RWPE2 (cell line): Measurements from ENCODE around the gene TWNK.

Experiments
- ATAC-seq: fragments of 200-7000 bp; cut with Tn5 transposase; 3 replicates; pipeline ENCODE4 v1.9.1; 2021; ENCODE audit warnings: low read depth
- DNase-seq: peaks from one replicate; pipeline ENCODE4 v3.0.0-alpha.2; 2020; ENCODE audit warnings: low spot score
- H3K27ac ChIP-seq: fragments of 450-650 bp; 2 replicates; pipeline ENCODE4 v1.5.1; 2017; ENCODE audit warnings: mild to moderate bottlenecking; ENCODE audit not compliant: poor library complexity, severe bottlenecking
- H3K27me3 ChIP-seq: fragments of 250-450 bp; sonication (Bioruptor Pico); 2 replicates; pipeline ENCODE4 v1.5.1; 2021; ENCODE audit warnings: mild to moderate bottlenecking, moderate library complexity; ENCODE audit not compliant: insufficient read depth, poor library complexity, severe bottlenecking
- H3K36me3 ChIP-seq: fragments of 250-450 bp; sonication (Bioruptor Pico); 2 replicates; pipeline ENCODE4 v1.5.1; 2020; ENCODE audit warnings: low read depth, mild to moderate bottlenecking, moderate library complexity
- H3K4me1 ChIP-seq: fragments of 250-450 bp; sonication (Bioruptor Pico); 2 replicates; pipeline ENCODE4 v1.5.1; 2021; ENCODE audit warnings: mild to moderate bottlenecking, moderate library complexity; ENCODE audit not compliant: insufficient read depth, poor library complexity, severe bottlenecking
- H3K4me3 ChIP-seq: fragments of 250-450 bp; sonication (Bioruptor Pico); 2 replicates; pipeline ENCODE4 v1.5.1; 2021; ENCODE audit warnings: mild to moderate bottlenecking, moderate library complexity; ENCODE audit not compliant: severe bottlenecking
- H3K9me3 ChIP-seq: fragments of 250-450 bp; sonication (Bioruptor Pico); 2 replicates; pipeline ENCODE4 v1.5.1; 2021; ENCODE audit warnings: mild to moderate bottlenecking, moderate library complexity; ENCODE audit not compliant: severe bottlenecking
- CTCF ChIP-seq: fragments of 450-650 bp; IDR thresholded peaks from one replicate; pipeline ENCODE4 v1.5.1; 2017; ENCODE audit warnings: mild to moderate bottlenecking, moderate library complexity; ENCODE audit not compliant: poor library complexity, severe bottlenecking

TWNK gene

GRCh38 chr10:100966887-100967286 lies 20.5 kb upstream of the TWNK start:
- no peak for ATAC-seq
- Histone ChIP-seq H3K27ac (no peak overlapping the region), H3K9me3 (no peaks in the 10 kb centered on the region), H3K27me3 (no peaks in the 10 kb centered on the region), H3K4me1 (peaks cover 3% of the 10 kb centered on the region), H3K4me3 (no peak overlapping the region), H3K36me3 (peaks cover 24% of the 10 kb centered on the region)
- no peak for TF ChIP-seq CTCF
- no peak for DNase-seq

DNA sequence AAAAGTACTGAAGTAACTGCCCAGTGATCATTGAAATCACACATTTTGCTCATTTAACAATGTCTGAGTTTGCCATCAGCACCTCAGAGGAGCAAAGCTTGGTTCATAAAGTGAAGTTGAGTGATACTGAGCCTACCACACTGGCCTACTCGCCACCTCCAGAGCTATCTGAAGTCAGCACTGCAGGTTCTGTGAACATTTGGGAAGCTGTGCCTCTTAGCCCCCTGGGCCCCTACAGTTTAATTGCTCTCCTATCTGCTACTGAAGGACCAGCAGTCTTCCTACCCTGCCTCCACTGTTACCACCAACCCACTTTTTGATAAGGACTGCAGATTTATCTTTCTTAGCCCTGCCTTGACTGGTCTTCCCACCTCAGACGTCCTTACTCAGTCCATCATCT lies 20.0 kb upstream of the TWNK start:
- TF ChIP-seq CTCF: no peak
- ATAC-seq: no peak
- no peak for DNase-seq
- H3K4me3 ChIP-seq: no peak overlapping the region
- no peaks in the 10 kb centered on the region for H3K9me3 ChIP-seq
- peaks cover 20% of the 10 kb centered on the region for H3K36me3 ChIP-seq
- H3K4me1 ChIP-seq: peaks cover 3% of the 10 kb centered on the region
- H3K27ac ChIP-seq: no peak overlapping the region
- H3K27me3 ChIP-seq: no peaks in the 10 kb centered on the region

GRCh38 chr10:100968062-100968736 lies 19.1 kb upstream of the TWNK start:
- Histone ChIP-seq H3K36me3 (peaks cover 11% of the 10 kb centered on the region; the same call in 1 of the 2 replicates), H3K4me3 (no peak overlapping the region), H3K27me3 (no peaks in the 10 kb centered on the region), H3K9me3 (no peaks in the 10 kb centered on the region), H3K27ac (no peak overlapping the region), H3K4me1 (peaks cover 3% of the 10 kb centered on the region)
- no peak for ATAC-seq
- no peak for TF ChIP-seq CTCF
- DNase-seq: no peak

- TF ChIP-seq CTCF: no peak
- H3K27ac ChIP-seq: no peak overlapping the region
- peaks cover 5% of the 10 kb centered on the region; the same call in 1 of the 2 replicates for H3K36me3 ChIP-seq
- no peak for DNase-seq
- peak; percentile 5; the same call in 2 of the 3 replicates for ATAC-seq
- no peaks in the 10 kb centered on the region for H3K27me3 ChIP-seq
- H3K4me1 ChIP-seq: peaks cover 3% of the 10 kb centered on the region
- no peaks in the 10 kb centered on the region for H3K9me3 ChIP-seq
- peak overlapping the region; percentile 43 for H3K4me3 ChIP-seq
Measured at GRCh38 chr10:100968863-100969186, 18.5 kb upstream of the TWNK start.
